ENCODE measurements around the gene DDR2.
A peak's percentile ranks its signal among the peaks of the same experiment; 100 is the strongest.

DDR2 gene

DNA sequence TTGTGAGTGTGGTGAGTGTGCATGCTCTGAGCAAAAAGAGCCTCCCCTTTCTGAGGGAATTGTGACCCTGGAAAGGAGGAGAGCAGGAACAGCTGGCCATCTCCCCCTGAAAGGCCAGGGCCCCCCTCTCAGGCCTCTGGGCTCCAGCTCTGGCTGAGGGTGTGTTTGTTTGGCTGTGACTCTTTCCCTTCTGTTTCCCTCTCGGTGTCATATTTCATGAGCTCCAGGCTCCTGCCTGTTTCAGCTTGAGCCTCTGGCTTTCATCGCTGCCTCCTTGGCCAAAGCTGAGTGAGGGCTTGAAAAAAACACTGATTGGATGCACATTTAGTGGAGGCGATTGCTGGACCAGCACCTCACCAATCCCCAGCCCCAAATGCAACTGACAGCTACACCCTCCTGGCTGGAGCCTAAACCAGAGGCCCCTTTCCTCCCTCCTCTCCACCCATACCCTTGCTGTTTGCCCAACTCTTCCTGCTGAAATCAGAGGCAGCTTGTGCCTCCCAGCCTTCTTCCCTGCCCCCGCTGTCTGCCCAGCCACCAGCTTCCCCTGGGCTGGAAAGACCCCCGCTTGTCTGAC is 64.1 kb downstream of the DDR2 start:
- no peak for TF ChIP-seq CTCF (IDR thresholded peaks at IDR 0.05; ENCODE audit: insufficient read depth, low read depth, low read length, missing control alignments)
- H3K4me3 ChIP-seq (ENCODE audit: low read length), result no peak overlapping the region
- peak; percentile 89 for DNase-seq (ENCODE audit: low read depth)

DNA sequence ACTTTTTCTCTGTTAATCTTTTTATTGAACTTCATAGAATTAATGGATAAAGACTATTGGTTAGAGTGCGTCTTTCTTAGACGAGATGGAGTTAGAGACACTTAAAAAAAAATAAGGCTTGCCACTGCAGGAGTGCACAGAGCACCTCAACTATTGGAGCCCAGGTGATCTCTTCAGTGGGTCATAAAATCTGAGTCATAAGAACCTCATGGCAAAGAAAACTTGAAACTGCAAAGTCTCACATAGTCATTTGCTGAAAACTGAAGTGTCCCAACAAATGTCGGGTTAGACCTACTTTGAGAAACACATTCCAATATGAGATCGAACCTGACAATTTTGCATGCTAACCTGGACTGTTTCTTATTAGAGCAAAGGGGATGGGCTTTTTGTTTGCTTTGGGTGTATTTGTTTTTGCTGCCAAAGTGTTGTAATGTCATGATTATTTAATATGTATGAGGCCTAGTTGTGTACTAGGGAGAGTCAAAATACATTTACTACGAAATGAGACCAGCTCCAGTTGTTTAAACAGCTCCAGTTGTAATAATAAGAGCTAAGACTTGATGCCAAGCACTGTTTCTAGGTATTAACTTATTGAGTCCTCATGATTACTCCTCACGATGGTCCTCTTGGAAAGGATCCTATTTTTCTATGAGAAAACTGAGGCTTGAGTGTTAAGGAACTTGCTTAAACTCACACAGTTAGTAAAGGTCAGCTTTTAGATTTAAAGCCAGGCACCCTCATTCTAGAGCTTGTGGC is 65.1 kb downstream of the DDR2 start:
- H3K4me3 ChIP-seq (ENCODE audit: low read length), result no peak overlapping the region
- peak; percentile 51 for DNase-seq (ENCODE audit: low read depth)
- TF ChIP-seq CTCF (IDR thresholded peaks at IDR 0.05; ENCODE audit: insufficient read depth, low read depth, low read length, missing control alignments), result no peak

GRCh38 chr1:162699366-162699765 is 67.1 kb downstream of the DDR2 start:
- peak; percentile 65 for DNase-seq (ENCODE audit: low read depth)
- peak; percentile 34 for TF ChIP-seq CTCF (IDR thresholded peaks at IDR 0.05; ENCODE audit: insufficient read depth, low read depth, low read length, missing control alignments)

GRCh38 chr1:162700131-162700530 is 67.9 kb downstream of the DDR2 start:
- TF ChIP-seq CTCF (IDR thresholded peaks at IDR 0.05; ENCODE audit: insufficient read depth, low read depth, low read length, missing control alignments), result no peak
- no peak overlapping the region for H3K4me3 ChIP-seq (ENCODE audit: low read length)
- no peak for DNase-seq (ENCODE audit: low read depth)

More at GRCh38 chr1:162699366-162699765, 67.1 kb downstream of the DDR2 start:
- H3K4me3 ChIP-seq (ENCODE audit: low read length), result no peak overlapping the region

- no peak for TF ChIP-seq CTCF (IDR thresholded peaks at IDR 0.05; ENCODE audit: insufficient read depth, low read depth, low read length, missing control alignments)
- DNase-seq (ENCODE audit: low read depth), result no peak
- H3K4me3 ChIP-seq (ENCODE audit: low read length), result no peak overlapping the region
Observed at GRCh38 chr1:162701286-162701685, 69.0 kb downstream of the DDR2 start.

GRCh38 chr1:162702628-162703027 is 70.4 kb downstream of the DDR2 start:
- H3K4me3 ChIP-seq (ENCODE audit: low read length), result no peak overlapping the region
- DNase-seq (ENCODE audit: low read depth), result no peak
- TF ChIP-seq CTCF (IDR thresholded peaks at IDR 0.05; ENCODE audit: insufficient read depth, low read depth, low read length, missing control alignments), result no peak

- DNase-seq (ENCODE audit: low read depth), result no peak
- no peak for TF ChIP-seq CTCF (IDR thresholded peaks at IDR 0.05; ENCODE audit: insufficient read depth, low read depth, low read length, missing control alignments)
- H3K4me3 ChIP-seq (ENCODE audit: low read length), result no peak overlapping the region
Observed at GRCh38 chr1:162703708-162704107, 71.4 kb downstream of the DDR2 start.

All from epithelial cell of esophagus (primary cell).